Measurements from ENCODE around the gene ABHD6. TPM values are rescaled to one million over a fixed set of nuclear protein-coding genes. Genes with fewer than 3 reads are reported as not detected.
"Not testable (repeated sequence)": the region's sequence is repeated elsewhere in the genome, so short reads cannot be mapped to it uniquely, and the experiment has no call there.

Gene ABHD6
- total RNA-seq, 1 donor from 2014 or later, result 3.9 TPM

DNA sequence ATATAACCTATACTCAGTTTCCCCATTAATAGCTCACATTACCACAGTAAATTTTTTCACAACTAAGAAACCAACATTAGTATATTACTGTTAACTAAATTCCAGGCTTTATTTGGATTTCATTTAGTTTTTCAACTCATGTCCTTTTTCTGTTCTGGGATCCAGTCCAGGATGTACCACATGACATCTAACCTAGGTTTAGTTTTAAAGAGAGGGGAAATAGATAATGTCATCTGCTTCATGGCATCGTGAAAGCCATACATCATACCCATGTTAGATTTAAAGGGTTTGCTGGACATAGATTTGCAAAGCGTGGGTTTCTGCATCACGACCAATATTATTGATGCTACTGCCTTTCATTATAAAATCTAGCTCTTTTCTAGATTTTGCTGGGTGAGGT lies 35.3 kb downstream of the ABHD6 start:
- peaks cover 8% of the 10 kb centered on the region for H3K4me1 Mint-ChIP-seq (ENCODE audit: low read depth, unreplicated experiment)
- Histone ChIP-seq H3K4me2 (ENCODE audit: low read length) (no peak overlapping the region), H2AFZ (ENCODE audit: low read depth, low read length) (no peak overlapping the region), H3K27me3 (ENCODE audit: insufficient read depth, low read length) (no peaks in the 10 kb centered on the region), H3K9ac (ENCODE audit: low read length) (no peak overlapping the region), H3K4me3 (ENCODE audit: insufficient read depth, low read depth, low read length) (no peak overlapping the region), H3K9me3 (ENCODE audit: insufficient read depth, low read depth, low read length) (no peaks in the 10 kb centered on the region), H3K27ac (ENCODE audit: low read depth, low read length) (peak overlapping the region; percentile 71), H3K79me2 (ENCODE audit: insufficient read depth, low read length) (no peaks in the 10 kb centered on the region), H3K4me1 (ENCODE audit: insufficient read depth, low read length) (peaks cover 12% of the 10 kb centered on the region), H4K20me1 (ENCODE audit: insufficient read depth, low read length) (no peaks in the 10 kb centered on the region), H3K36me3 (ENCODE audit: insufficient read depth, low read length) (no peaks in the 10 kb centered on the region)
- peak overlapping the region; percentile 79 for H3K27ac Mint-ChIP-seq (ENCODE audit: unreplicated experiment)
- DNase-seq (ENCODE audit: low read depth), result no peak
- peaks cover 5% of the 10 kb centered on the region for H3K36me3 Mint-ChIP-seq (ENCODE audit: low read depth, unreplicated experiment)
- no peak overlapping the region for H3K4me3 Mint-ChIP-seq (ENCODE audit: unreplicated experiment)
- no peak for FAIRE-seq
- H3K27me3 Mint-ChIP-seq (ENCODE audit: low read depth, unreplicated experiment), result no peaks in the 10 kb centered on the region
- no peak for TF ChIP-seq EZH2 (IDR thresholded peaks at IDR 0.05; ENCODE audit: insufficient read depth, low read length)
- no peak for TF ChIP-seq CTCF (IDR thresholded peaks at IDR 0.05; ENCODE audit: insufficient read depth, low read depth, low read length)
- peaks cover 15% of the 10 kb centered on the region for H3K9me3 Mint-ChIP-seq (ENCODE audit: unreplicated experiment)

DNA sequence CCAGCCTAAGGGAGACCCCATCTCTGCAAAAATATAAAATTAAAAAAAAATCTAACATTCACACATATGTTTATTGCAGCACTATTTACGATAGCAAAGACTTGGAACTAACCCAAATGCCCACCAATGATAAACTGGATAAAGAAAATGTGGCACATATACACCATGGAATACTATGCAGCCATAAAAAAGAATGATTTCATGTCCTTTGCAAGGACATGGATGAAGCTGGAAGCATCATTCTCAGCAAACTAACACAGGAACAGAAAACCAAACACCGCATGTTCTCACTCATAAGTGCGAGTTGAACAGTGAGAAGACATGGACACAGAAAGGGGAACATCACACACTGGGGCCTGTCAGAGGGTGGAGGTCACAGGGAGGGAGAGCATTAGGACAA lies 35.8 kb downstream of the ABHD6 start:
- DNase-seq (ENCODE audit: low read depth); H3K4me2 ChIP-seq (ENCODE audit: low read length); H3K9ac ChIP-seq (ENCODE audit: low read length); H3K79me2 ChIP-seq (ENCODE audit: insufficient read depth, low read length); H3K4me3 Mint-ChIP-seq (ENCODE audit: unreplicated experiment); H3K4me3 ChIP-seq (ENCODE audit: insufficient read depth, low read depth, low read length); H2AFZ ChIP-seq (ENCODE audit: low read depth, low read length); H3K27ac ChIP-seq (ENCODE audit: low read depth, low read length); H4K20me1 ChIP-seq (ENCODE audit: insufficient read depth, low read length); H3K9me3 ChIP-seq (ENCODE audit: insufficient read depth, low read depth, low read length); H3K27ac Mint-ChIP-seq (ENCODE audit: unreplicated experiment); H3K27me3 ChIP-seq (ENCODE audit: insufficient read depth, low read length); H3K36me3 Mint-ChIP-seq (ENCODE audit: low read depth, unreplicated experiment); H3K36me3 ChIP-seq (ENCODE audit: insufficient read depth, low read length); H3K4me1 Mint-ChIP-seq (ENCODE audit: low read depth, unreplicated experiment); H3K27me3 Mint-ChIP-seq (ENCODE audit: low read depth, unreplicated experiment); FAIRE-seq: not testable (repeated sequence)
- H3K4me1 ChIP-seq (ENCODE audit: insufficient read depth, low read length), result peaks cover 12% of the 10 kb centered on the region
- H3K9me3 Mint-ChIP-seq (ENCODE audit: unreplicated experiment), result peaks cover 15% of the 10 kb centered on the region

DNA sequence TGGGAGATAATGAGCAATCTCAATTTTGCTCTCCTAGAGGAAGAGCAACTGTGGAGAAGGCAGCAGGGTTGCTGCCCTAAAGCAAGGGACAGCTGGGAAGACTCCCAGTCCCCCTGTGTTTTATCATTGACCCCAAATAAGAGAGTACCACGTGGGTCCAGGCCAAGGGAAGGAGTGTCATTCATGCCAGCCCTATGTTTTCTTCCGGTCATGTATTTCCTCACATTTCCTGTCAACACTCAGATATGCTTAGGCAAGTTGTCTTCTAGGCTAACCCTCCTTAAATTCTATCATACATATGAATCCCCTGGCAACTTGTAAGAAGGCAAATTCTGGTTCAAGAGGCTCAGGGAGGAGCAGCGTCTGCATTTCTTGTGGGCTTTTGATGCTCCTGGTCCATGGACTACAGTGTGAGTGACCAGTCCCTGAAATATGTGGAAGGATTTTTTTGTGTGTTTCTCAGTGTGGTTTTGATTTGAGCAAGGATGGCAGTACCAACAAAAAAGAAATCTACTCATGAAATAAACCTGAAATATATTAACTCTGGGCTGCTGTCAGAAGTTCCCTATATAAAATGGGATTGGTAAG lies 36.5 kb downstream of the ABHD6 start:
- no peaks in the 10 kb centered on the region for H4K20me1 ChIP-seq (ENCODE audit: insufficient read depth, low read length)
- DNase-seq (ENCODE audit: low read depth) (peak; percentile 25), FAIRE-seq (peak; percentile 68)
- H3K9me3 ChIP-seq (ENCODE audit: insufficient read depth, low read depth, low read length), result no peaks in the 10 kb centered on the region
- H3K27me3 ChIP-seq (ENCODE audit: insufficient read depth, low read length), result no peaks in the 10 kb centered on the region
- no peak overlapping the region for H3K9ac ChIP-seq (ENCODE audit: low read length)
- no peak overlapping the region for H3K4me3 ChIP-seq (ENCODE audit: insufficient read depth, low read depth, low read length)
- H3K4me2 ChIP-seq (ENCODE audit: low read length), result no peak overlapping the region
- H3K4me3 Mint-ChIP-seq (ENCODE audit: unreplicated experiment), result no peak overlapping the region
- TF ChIP-seq CTCF (IDR thresholded peaks at IDR 0.05; ENCODE audit: insufficient read depth, low read depth, low read length) (no peak), EZH2 (IDR thresholded peaks at IDR 0.05; ENCODE audit: insufficient read depth, low read length) (no peak)
- no peak overlapping the region for H3K27ac ChIP-seq (ENCODE audit: low read depth, low read length)
- no peak overlapping the region for H3K27ac Mint-ChIP-seq (ENCODE audit: unreplicated experiment)
- peaks cover 7% of the 10 kb centered on the region for H3K36me3 Mint-ChIP-seq (ENCODE audit: low read depth, unreplicated experiment)
- peaks cover 8% of the 10 kb centered on the region for H3K4me1 Mint-ChIP-seq (ENCODE audit: low read depth, unreplicated experiment)
- no peaks in the 10 kb centered on the region for H3K79me2 ChIP-seq (ENCODE audit: insufficient read depth, low read length)
- H3K4me1 ChIP-seq (ENCODE audit: insufficient read depth, low read length), result peaks cover 12% of the 10 kb centered on the region
- H2AFZ ChIP-seq (ENCODE audit: low read depth, low read length), result no peak overlapping the region
- H3K27me3 Mint-ChIP-seq (ENCODE audit: low read depth, unreplicated experiment), result peaks cover 3% of the 10 kb centered on the region
- H3K9me3 Mint-ChIP-seq (ENCODE audit: unreplicated experiment), result peaks cover 19% of the 10 kb centered on the region
- H3K36me3 ChIP-seq (ENCODE audit: insufficient read depth, low read length), result no peaks in the 10 kb centered on the region
